Adrenal gland (tissue), 5 donors: Measurements from ENCODE around the gene MAN1C1.

Experiments
- POLR2A ChIP-seq, 2 donors: fragments of 450-650 bp; IDR thresholded peaks; one replicate each; pipeline ENCODE4 v1.6.1; 2017; ENCODE audit warnings: antibody characterized with exemption in 2 of 2, mild to moderate bottlenecking in 2 of 2, moderate library complexity in 1 of 2
- TF ChIP-seq, protein P1 (sequence below), 6 experiments: fragments of 450-650 bp in 4 of 6; fragments of 200-600 bp in 2 of 6; sonication (generic) in 1 of 6; IDR thresholded peaks; 1 replicate in 5 of 6; 2 replicates in 1 of 6; pipeline versions ENCODE4 v1.5.1 to v1.8.0; 2016 to 2021; ENCODE audit warnings: antibody characterized with exemption in 6 of 6, mild to moderate bottlenecking in 2 of 6, moderate library complexity in 1 of 6
- donor health status: DM: no; HTN: no; CAD: no.

DNA sequence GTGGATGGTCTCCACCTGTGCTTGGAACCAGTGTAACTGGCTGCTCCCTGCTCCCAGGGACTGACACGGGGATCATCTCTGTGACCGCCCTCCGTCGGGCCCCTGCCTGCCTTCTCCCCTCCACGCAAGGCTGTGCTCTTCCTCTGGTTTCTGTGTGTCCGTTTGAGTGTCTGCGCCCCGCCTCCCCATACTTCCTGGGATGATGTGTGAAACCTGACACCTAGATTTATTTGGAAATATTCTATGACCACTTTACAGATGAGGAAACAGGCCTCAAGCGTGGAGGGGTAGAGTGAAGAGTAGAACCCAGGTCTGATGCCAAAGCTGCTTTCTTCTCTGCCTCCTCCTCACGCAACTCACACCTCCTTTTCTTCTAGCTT lies 48.9 kb upstream of the MAN1C1 start:
- TF ChIP-seq, protein P1, sequence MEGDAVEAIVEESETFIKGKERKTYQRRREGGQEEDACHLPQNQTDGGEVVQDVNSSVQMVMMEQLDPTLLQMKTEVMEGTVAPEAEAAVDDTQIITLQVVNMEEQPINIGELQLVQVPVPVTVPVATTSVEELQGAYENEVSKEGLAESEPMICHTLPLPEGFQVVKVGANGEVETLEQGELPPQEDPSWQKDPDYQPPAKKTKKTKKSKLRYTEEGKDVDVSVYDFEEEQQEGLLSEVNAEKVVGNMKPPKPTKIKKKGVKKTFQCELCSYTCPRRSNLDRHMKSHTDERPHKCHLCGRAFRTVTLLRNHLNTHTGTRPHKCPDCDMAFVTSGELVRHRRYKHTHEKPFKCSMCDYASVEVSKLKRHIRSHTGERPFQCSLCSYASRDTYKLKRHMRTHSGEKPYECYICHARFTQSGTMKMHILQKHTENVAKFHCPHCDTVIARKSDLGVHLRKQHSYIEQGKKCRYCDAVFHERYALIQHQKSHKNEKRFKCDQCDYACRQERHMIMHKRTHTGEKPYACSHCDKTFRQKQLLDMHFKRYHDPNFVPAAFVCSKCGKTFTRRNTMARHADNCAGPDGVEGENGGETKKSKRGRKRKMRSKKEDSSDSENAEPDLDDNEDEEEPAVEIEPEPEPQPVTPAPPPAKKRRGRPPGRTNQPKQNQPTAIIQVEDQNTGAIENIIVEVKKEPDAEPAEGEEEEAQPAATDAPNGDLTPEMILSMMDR (IDR thresholded peaks at IDR 0.05), result no peak
- no peak for TF ChIP-seq POLR2A (IDR thresholded peaks at IDR 0.05)
